ENCODE measurements around the gene SUMO3. TPM values are rescaled to one million over a fixed set of nuclear protein-coding genes. Genes with fewer than 3 reads are reported as not detected.
A peak's percentile ranks its signal among the peaks of the same experiment; 100 is the strongest.

SUMO3 gene
- total RNA-seq, 2 experiments from 2014 or later: 60.3 to 85.5 TPM

DNA sequence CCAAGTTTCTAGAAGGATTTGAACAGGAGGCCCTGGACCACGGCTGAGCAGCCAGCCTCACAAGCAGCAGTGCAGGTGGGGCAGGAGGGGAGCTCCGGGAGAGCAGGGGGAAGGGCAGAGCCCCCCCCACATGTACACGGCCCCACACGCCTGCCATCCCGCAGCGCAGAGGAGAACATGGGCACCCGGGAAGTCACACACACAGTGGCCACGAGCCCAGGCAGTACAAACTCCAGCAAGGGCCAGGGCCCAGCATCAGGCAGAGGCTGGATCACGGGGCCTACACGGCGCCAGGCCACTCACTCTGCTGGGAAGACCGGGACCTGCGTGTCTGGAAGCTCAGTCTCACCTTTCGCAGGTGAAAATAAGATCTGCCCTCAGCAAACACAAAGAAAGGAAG, 5.2 kb downstream of the SUMO3 start:
- CTCF ChIA-PET (ENCODE audit: unreplicated experiment): no interaction called here
- Histone ChIP-seq H2AFZ (ENCODE audit: low read length) (no peak overlapping the region), H3K9me3 (ENCODE audit: low read length) (no peaks in the 10 kb centered on the region), H3K4me2 (ENCODE audit: low read length) (no peak overlapping the region), H3K4me1 (ENCODE audit: insufficient read depth, low read length, poor library complexity, severe bottlenecking) (peaks cover 6% of the 10 kb centered on the region), H3K27ac (ENCODE audit: low read depth, low read length, poor library complexity, severe bottlenecking) (no peak overlapping the region), H3K9me2 (ENCODE audit: insufficient read depth, low read length) (no peaks in the 10 kb centered on the region), H3K79me2 (ENCODE audit: insufficient read depth, low read depth, low read length) (peaks cover 13% of the 10 kb centered on the region; the same call in 1 of the 2 replicates), H3K4me3 (ENCODE audit: low read depth, low read length, poor library complexity, severe bottlenecking) (no peak overlapping the region), H4K20me1 (ENCODE audit: insufficient read depth, low read length) (peaks cover 4% of the 10 kb centered on the region; the same call in 1 of the 2 replicates), H3K36me3 (ENCODE audit: insufficient read depth, low read length) (peaks cover 37% of the 10 kb centered on the region; the same call in 1 of the 2 replicates)
- TF ChIP-seq CTCF (conservative IDR thresholded peaks at IDR 0.05; ENCODE audit: low read length): no peak
- no peak for TF ChIP-seq EZH2phosphoT487 (IDR thresholded peaks at IDR 0.05; ENCODE audit: borderline replicate concordance, low read depth, low read length)
- BruUV-seq (replicated peaks): no TSS peak
- intact Hi-C loops (cut with micrococcal nuclease; ENCODE audit: unreplicated experiment): no loop called here
- DNase-seq (ENCODE audit: low spot score): no peak
- POLR2A ChIA-PET: no interaction called here

- no peaks in the 10 kb centered on the region for H3K9me2 ChIP-seq (ENCODE audit: insufficient read depth, low read length)
- TF ChIP-seq CTCF (conservative IDR thresholded peaks at IDR 0.05; ENCODE audit: low read length): no peak
- TF ChIP-seq EZH2phosphoT487 (IDR thresholded peaks at IDR 0.05; ENCODE audit: borderline replicate concordance, low read depth, low read length): no peak
- H2AFZ ChIP-seq (ENCODE audit: low read length): no peak overlapping the region
- no peak overlapping the region for H3K4me2 ChIP-seq (ENCODE audit: low read length)
- H3K27ac ChIP-seq (ENCODE audit: low read depth, low read length, poor library complexity, severe bottlenecking): no peak overlapping the region
- intact Hi-C loops (cut with micrococcal nuclease; ENCODE audit: unreplicated experiment): no loop called here
- H3K4me1 ChIP-seq (ENCODE audit: insufficient read depth, low read length, poor library complexity, severe bottlenecking): no peaks in the 10 kb centered on the region
- no peaks in the 10 kb centered on the region for H3K9me3 ChIP-seq (ENCODE audit: low read length)
- no peaks in the 10 kb centered on the region for H4K20me1 ChIP-seq (ENCODE audit: insufficient read depth, low read length)
- peaks cover under 1% of the 10 kb centered on the region; the same call in 1 of the 2 replicates for H3K79me2 ChIP-seq (ENCODE audit: insufficient read depth, low read depth, low read length)
- ChIA-PET POLR2A (no interaction called here), CTCF (ENCODE audit: unreplicated experiment) (no interaction called here)
- no peak overlapping the region for H3K4me3 ChIP-seq (ENCODE audit: low read depth, low read length, poor library complexity, severe bottlenecking)
- H3K36me3 ChIP-seq (ENCODE audit: insufficient read depth, low read length): peaks cover 50% of the 10 kb centered on the region
- no TSS peak for BruUV-seq (replicated peaks)
- no peak for DNase-seq (ENCODE audit: low spot score)
Observed at GRCh38 chr21:44810779-44811178, 7.1 kb downstream of the SUMO3 start.

DNA sequence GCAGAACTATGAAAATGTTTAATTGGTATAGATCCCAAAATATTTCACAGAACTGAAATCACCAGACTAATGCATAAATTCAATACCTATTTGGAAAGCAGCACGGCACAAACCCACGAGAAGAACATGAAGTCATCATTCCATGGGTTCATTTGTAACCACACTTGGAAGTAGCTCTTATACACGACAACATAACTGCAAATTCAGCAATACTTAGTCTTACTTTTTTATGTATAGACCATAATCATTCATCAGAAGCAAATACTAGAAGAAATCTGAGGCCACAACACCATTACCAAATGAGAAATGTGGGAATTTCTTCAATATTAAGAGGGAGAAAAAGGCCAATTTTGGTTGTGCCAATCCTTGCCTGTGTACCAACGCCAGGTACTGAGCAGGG, 12.0 kb downstream of the SUMO3 start:
- peaks cover 70% of the 10 kb centered on the region for H3K36me3 ChIP-seq (ENCODE audit: insufficient read depth, low read length)
- no peaks in the 10 kb centered on the region for H3K9me3 ChIP-seq (ENCODE audit: low read length)
- intact Hi-C loops (cut with micrococcal nuclease; ENCODE audit: unreplicated experiment): no loop called here
- H3K79me2 ChIP-seq (ENCODE audit: insufficient read depth, low read depth, low read length): peaks cover 15% of the 10 kb centered on the region
- no peak for TF ChIP-seq EZH2phosphoT487 (IDR thresholded peaks at IDR 0.05; ENCODE audit: borderline replicate concordance, low read depth, low read length)
- no peak for TF ChIP-seq CTCF (conservative IDR thresholded peaks at IDR 0.05; ENCODE audit: low read length)
- DNase-seq (ENCODE audit: low spot score): no peak
- POLR2A ChIA-PET: no interaction called here
- no peaks in the 10 kb centered on the region for H3K9me2 ChIP-seq (ENCODE audit: insufficient read depth, low read length)
- H4K20me1 ChIP-seq (ENCODE audit: insufficient read depth, low read length): peaks cover under 1% of the 10 kb centered on the region; the same call in 1 of the 2 replicates
- CTCF ChIA-PET (ENCODE audit: unreplicated experiment): no interaction called here
- H2AFZ ChIP-seq (ENCODE audit: low read length): no peak overlapping the region
- TSS peak; percentile 24 for BruUV-seq (replicated peaks)
- H3K4me2 ChIP-seq (ENCODE audit: low read length): no peak overlapping the region
- peaks cover 10% of the 10 kb centered on the region for H3K4me1 ChIP-seq (ENCODE audit: insufficient read depth, low read length, poor library complexity, severe bottlenecking)
- H3K27ac ChIP-seq (ENCODE audit: low read depth, low read length, poor library complexity, severe bottlenecking): no peak overlapping the region
- H3K4me3 ChIP-seq (ENCODE audit: low read depth, low read length, poor library complexity, severe bottlenecking): no peak overlapping the region
